ENCODE data around the gene YWHAG. TPM values are rescaled to one million over a fixed set of nuclear protein-coding genes. Genes with fewer than 3 reads are reported as not detected.
"Not testable (repeated sequence)": the region's sequence is repeated elsewhere in the genome, so short reads cannot be mapped to it uniquely, and the experiment has no call there.

The YWHAG gene
- total RNA-seq, 1 experiment from 2014 or later, result 178 TPM

GRCh38 chr7:76293407-76293901 lies 65.3 kb downstream of the YWHAG start:
- Mint-ChIP-seq H3K9me3 (ENCODE audit: unreplicated experiment) (no peaks in the 10 kb centered on the region), H3K4me3 (ENCODE audit: unreplicated experiment) (peak overlapping the region; percentile 78), H3K27me3 (ENCODE audit: insufficient read depth, unreplicated experiment) (no peaks in the 10 kb centered on the region), H3K4me1 (ENCODE audit: insufficient read depth, unreplicated experiment) (peaks cover 50% of the 10 kb centered on the region), H3K36me3 (ENCODE audit: insufficient read depth, unreplicated experiment) (peaks cover 5% of the 10 kb centered on the region), H3K27ac (ENCODE audit: low read depth, unreplicated experiment) (peak overlapping the region; percentile 95)
- intact Hi-C loops (cut with micrococcal nuclease), result no loop called here
- CTCF ChIA-PET, result interaction anchor here (0.9 to 8.6 kb wide), 4 partner anchors 12 to 239 kb away, joined by 3 to 232 read pairs (median 6); no protein-coding TSS in a partner anchor
- TF ChIP-seq CTCF (IDR thresholded peaks at IDR 0.05; ENCODE audit: unreplicated experiment), result no peak
- no TSS peak for BruUV-seq (replicated peaks)
- POLR2A ChIA-PET, result interaction anchor here (1.0 to 8.8 kb wide), 6 partner anchors 8 to 128 kb away, joined by 3 to 283 read pairs (median 7); partner anchors contain the start of genes HSPB1 and YWHAG
- no peak for DNase-seq (ENCODE audit: unreplicated experiment)

GRCh38 chr7:76292911-76293310 lies 65.9 kb downstream of the YWHAG start:
- intact Hi-C loops (cut with micrococcal nuclease); DNase-seq (ENCODE audit: unreplicated experiment); H3K9me3 Mint-ChIP-seq (ENCODE audit: unreplicated experiment); BruUV-seq (replicated peaks); H3K27me3 Mint-ChIP-seq (ENCODE audit: insufficient read depth, unreplicated experiment); H3K36me3 Mint-ChIP-seq (ENCODE audit: insufficient read depth, unreplicated experiment): not testable (repeated sequence)
- Mint-ChIP-seq H3K4me1 (ENCODE audit: insufficient read depth, unreplicated experiment) (peaks cover 50% of the 10 kb centered on the region), H3K27ac (ENCODE audit: low read depth, unreplicated experiment) (peak overlapping the region; percentile 95), H3K4me3 (ENCODE audit: unreplicated experiment) (peak overlapping the region; percentile 78)
- ChIA-PET POLR2A (interaction anchor here (1.0 to 8.8 kb wide), 7 partner anchors 8 to 114 kb away, joined by 3 to 283 read pairs (median 24); partner anchors contain the start of genes HSPB1 and YWHAG), CTCF (interaction anchor here (0.6 to 8.6 kb wide), 5 partner anchors 12 to 146 kb away, joined by 3 to 232 read pairs (median 41); no protein-coding TSS in a partner anchor)

GRCh38 chr7:76292213-76292573 lies 66.6 kb downstream of the YWHAG start:
- intact Hi-C loops (cut with micrococcal nuclease), result no loop called here
- TSS peak; percentile 88 for BruUV-seq (replicated peaks)
- Mint-ChIP-seq H3K27ac (ENCODE audit: low read depth, unreplicated experiment) (peak overlapping the region; percentile 84), H3K4me1 (ENCODE audit: insufficient read depth, unreplicated experiment) (peaks cover 47% of the 10 kb centered on the region), H3K36me3 (ENCODE audit: insufficient read depth, unreplicated experiment) (peaks cover 5% of the 10 kb centered on the region), H3K27me3 (ENCODE audit: insufficient read depth, unreplicated experiment) (no peaks in the 10 kb centered on the region), H3K9me3 (ENCODE audit: unreplicated experiment) (no peaks in the 10 kb centered on the region), H3K4me3 (ENCODE audit: unreplicated experiment) (peak overlapping the region; percentile 29)
- ChIA-PET CTCF (interaction anchor here (0.6 to 8.6 kb wide), 11 partner anchors 10 to 145 kb away, joined by 3 to 232 read pairs (median 5); no protein-coding TSS in a partner anchor), POLR2A (interaction anchor here (1.1 to 8.8 kb wide), 7 partner anchors 16 to 244 kb away, joined by 4 to 283 read pairs (median 14); partner anchors contain the start of genes HSPB1, MDH2, STYXL1 and YWHAG)
- TF ChIP-seq CTCF (IDR thresholded peaks at IDR 0.05; ENCODE audit: unreplicated experiment), result no peak
- peak; percentile 62 for DNase-seq (ENCODE audit: unreplicated experiment)

- H3K4me1 Mint-ChIP-seq (ENCODE audit: insufficient read depth, unreplicated experiment), result peaks cover 41% of the 10 kb centered on the region
- no peaks in the 10 kb centered on the region for H3K9me3 Mint-ChIP-seq (ENCODE audit: unreplicated experiment)
- peak; percentile 99 for DNase-seq (ENCODE audit: unreplicated experiment)
- BruUV-seq (replicated peaks), result no TSS peak
- intact Hi-C loops (cut with micrococcal nuclease), result loop anchor here (1.0 kb wide), 2 partner anchors 23 to 113 kb away; no protein-coding TSS in a partner anchor
- ChIA-PET CTCF (interaction anchor here (0.6 to 8.6 kb wide), 34 partner anchors 8 to 315 kb away, joined by 3 to 232 read pairs (median 4); no protein-coding TSS in a partner anchor), POLR2A (interaction anchor here (0.6 to 8.8 kb wide), 16 partner anchors 9 to 243 kb away, joined by 3 to 283 read pairs (median 4); partner anchors contain the start of genes HSPB1, MDH2, STYXL1 and YWHAG)
- peaks cover 5% of the 10 kb centered on the region for H3K36me3 Mint-ChIP-seq (ENCODE audit: insufficient read depth, unreplicated experiment)
- peak overlapping the region; percentile 29 for H3K4me3 Mint-ChIP-seq (ENCODE audit: unreplicated experiment)
- no peaks in the 10 kb centered on the region for H3K27me3 Mint-ChIP-seq (ENCODE audit: insufficient read depth, unreplicated experiment)
- TF ChIP-seq CTCF (IDR thresholded peaks at IDR 0.05; ENCODE audit: unreplicated experiment), result peak; percentile 89
- peak overlapping the region; percentile 84 for H3K27ac Mint-ChIP-seq (ENCODE audit: low read depth, unreplicated experiment)
Observed at GRCh38 chr7:76291351-76292212, 67.2 kb downstream of the YWHAG start.

- not testable (repeated sequence) for H3K9me3 Mint-ChIP-seq (ENCODE audit: unreplicated experiment); H3K27me3 Mint-ChIP-seq (ENCODE audit: insufficient read depth, unreplicated experiment); H3K36me3 Mint-ChIP-seq (ENCODE audit: insufficient read depth, unreplicated experiment); BruUV-seq (replicated peaks); DNase-seq (ENCODE audit: unreplicated experiment)
- Mint-ChIP-seq H3K4me3 (ENCODE audit: unreplicated experiment) (peak overlapping the region; percentile 29), H3K27ac (ENCODE audit: low read depth, unreplicated experiment) (peak overlapping the region; percentile 84), H3K4me1 (ENCODE audit: insufficient read depth, unreplicated experiment) (peaks cover 38% of the 10 kb centered on the region)
- ChIA-PET POLR2A (interaction anchor here (0.6 to 8.8 kb wide), 16 partner anchors 10 to 243 kb away, joined by 3 to 283 read pairs (median 4); partner anchors contain the start of genes HSPB1, MDH2, STYXL1 and YWHAG), CTCF (interaction anchor here (0.6 to 8.6 kb wide), 30 partner anchors 8 to 315 kb away, joined by 3 to 232 read pairs (median 4); no protein-coding TSS in a partner anchor)
- intact Hi-C loops (cut with micrococcal nuclease), result loop anchor here (1.0 kb wide), 2 partner anchors 23 to 113 kb away; no protein-coding TSS in a partner anchor
Observed at GRCh38 chr7:76290847-76291350, 67.9 kb downstream of the YWHAG start.
